Mammary epithelial cell (primary cell): ENCODE results near the gene MPDZ.

Source experiments
- CTCF ChIP-seq, 2 donors: IDR thresholded peaks in 1 of 2; conservative IDR thresholded peaks in 1 of 2; 2 replicates each; pipeline ENCODE4 v1.5.1; 2011 to 2012; ENCODE audit warnings: inconsistent platforms in 2 of 2, low read length in 2 of 2, mild to moderate bottlenecking in 2 of 2, control low read depth in 1 of 2, low read depth in 1 of 2; ENCODE audit not compliant: insufficient read depth in 1 of 2; ENCODE audit errors: extremely low read depth in 1 of 2
- EZH2 ChIP-seq: IDR thresholded peaks from 2 replicates; pipeline ENCODE4 v1.6.1; 2012; ENCODE audit warnings: low read length, inconsistent platforms, borderline replicate concordance

DNA sequence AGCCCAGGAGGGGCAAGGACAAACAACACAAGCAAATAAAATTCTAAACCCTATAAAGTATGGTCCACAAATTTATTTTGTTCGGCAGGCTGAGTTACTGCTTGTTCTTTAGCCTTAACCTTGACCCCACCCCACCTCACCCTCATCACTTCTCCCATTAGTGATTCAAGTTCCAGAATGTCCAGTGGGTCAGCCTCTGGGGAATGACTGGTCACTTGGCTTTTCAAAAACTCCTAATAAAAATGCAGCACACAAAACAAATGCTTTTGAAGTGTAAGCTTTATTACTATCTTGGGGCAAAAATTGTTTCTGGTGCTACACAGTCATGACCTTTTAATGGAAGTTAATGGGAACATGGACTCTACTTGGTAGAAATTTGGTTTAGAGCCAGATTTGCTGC, 142.1 kb downstream of the MPDZ start:
- no peak for TF ChIP-seq CTCF (conservative IDR thresholded peaks at IDR 0.05 in 1 of 2, IDR thresholded peaks at IDR 0.05 in 1 of 2; ENCODE audit: extremely low read depth in 1 of 2, insufficient read depth in 1 of 2, low read depth in 1 of 2, low read length in 2 of 2)
- no peak for TF ChIP-seq EZH2
